GM18873 (cell line): Measurements from ENCODE around the gene ACVRL1.
"Not testable (repeated sequence)": the region's sequence is repeated elsewhere in the genome, so short reads cannot be mapped to it uniquely, and the experiment has no call there.

Experiments
- ATAC-seq: cut with Tn5 transposase; IDR thresholded peaks from one replicate; pipeline ENCODE4 v1.9.1; 2021; ENCODE audit warnings: mild to moderate bottlenecking, moderate library complexity, moderate number of reproducible peaks; ENCODE audit not compliant: unreplicated experiment, low FRiP score

Gene ACVRL1

DNA sequence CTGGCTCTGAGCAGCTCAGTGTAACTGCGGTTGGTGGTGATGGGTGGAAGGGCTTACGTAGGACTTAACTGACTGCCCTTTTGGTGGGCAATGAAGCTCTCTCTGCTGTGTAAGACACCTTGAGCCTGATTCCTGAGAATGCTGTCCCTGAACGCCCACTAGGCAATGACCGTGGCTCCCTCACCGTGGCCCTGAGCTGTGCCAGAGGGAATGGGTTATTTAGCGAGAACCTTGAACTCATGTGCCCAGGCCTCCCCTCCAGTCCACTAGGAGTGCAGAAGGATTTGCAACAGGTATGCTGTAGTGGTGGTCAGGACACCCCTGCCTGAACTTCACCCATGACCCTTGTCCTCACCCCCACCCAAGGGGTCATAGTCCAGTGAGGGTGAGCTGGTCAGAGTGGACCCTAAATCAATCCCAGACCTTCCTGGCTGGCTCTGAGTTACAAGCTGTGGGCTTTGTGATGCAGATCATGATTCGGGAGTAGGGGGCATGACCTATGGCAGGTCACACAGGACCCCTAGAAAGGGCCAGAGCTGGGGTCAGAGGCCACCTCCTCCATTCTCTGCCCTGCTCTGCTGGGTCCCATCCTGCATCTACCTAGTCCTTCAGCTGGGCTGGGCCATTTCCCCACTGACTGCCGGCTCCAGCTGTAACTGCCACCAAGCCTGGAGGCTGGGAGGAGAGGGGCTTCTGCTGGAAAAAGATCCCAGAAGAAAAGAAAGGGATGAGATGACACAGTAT, 33.9 kb upstream of the ACVRL1 start:
- ATAC-seq = no peak

DNA sequence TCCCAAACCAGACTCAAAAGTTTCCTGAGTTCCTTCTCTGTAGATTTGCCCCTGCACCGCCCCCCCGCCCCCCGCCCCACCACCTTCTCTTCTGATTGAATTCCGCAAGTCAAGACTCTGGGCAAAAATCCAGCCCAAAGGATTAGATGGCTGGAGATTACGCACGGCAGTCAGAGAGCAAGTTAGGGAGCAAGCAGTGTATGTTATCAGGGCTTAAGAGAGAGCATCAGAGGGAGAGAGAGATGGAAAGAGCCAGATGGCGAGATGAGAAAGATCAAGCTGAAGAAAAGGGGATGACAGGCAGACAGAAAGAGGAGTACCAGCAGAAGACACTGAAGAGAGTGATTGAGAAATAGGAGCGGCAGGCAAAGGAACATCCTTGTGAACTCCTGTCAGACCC, 33.3 kb upstream of the ACVRL1 start:
- no peak for ATAC-seq

DNA sequence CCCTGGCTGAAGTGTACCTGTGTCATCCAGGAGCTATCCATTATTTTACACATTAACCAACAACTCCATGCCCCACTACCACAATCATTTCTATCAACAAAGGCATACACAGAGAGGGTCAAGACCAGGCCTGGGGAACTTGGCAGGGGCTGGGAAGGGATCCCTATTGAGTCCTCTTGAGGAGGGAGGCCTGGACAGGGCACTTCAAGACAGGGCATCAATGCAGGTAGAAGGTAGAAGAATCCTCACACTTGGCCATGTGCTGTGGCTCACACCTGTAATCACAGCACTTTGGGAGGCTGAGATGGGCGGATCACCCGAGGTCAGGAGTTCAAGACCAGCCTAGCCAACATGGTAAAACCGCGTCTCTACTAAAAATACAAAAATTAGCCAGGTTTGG, 32.8 kb upstream of the ACVRL1 start:
- no peak for ATAC-seq

DNA sequence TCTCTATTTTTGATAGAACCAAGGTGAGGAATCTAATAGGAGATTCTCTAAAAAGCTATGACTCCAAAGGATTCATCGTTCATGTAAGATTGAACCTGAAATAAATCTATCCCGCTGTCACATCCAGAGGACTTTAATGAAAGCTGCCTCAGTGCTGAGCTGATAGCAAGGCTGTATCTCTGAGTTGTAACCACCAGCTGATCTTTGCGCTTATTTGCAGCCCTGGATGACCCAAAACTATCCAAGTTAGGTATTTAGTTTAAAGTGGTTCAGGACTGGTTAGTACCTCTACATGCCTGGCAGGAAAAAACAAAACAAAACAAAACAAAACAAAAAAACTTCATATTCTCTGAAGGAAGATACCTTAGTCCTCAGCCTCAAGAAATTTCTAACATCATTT, 28.2 kb upstream of the ACVRL1 start:
- ATAC-seq = no peak

DNA sequence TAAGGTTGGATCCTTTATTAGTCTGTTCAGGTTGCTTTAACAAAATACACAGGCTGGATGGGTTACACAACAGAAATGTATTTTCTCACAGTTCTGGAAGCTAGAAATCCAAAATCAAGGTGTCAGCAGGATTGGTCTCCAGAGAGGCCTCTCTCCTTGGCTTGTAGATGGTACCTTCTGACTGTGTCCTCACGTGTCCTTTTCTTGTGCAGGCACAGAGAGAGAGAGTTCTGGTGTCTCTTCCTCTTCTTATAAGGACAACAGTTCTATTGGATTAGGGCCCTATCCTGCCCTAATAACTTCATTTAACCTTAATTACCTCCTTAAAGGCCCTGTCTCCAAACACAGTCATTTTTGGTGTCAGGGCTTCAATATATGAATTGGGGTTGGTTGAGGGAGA, 24.0 kb upstream of the ACVRL1 start:
- ATAC-seq = no peak

DNA sequence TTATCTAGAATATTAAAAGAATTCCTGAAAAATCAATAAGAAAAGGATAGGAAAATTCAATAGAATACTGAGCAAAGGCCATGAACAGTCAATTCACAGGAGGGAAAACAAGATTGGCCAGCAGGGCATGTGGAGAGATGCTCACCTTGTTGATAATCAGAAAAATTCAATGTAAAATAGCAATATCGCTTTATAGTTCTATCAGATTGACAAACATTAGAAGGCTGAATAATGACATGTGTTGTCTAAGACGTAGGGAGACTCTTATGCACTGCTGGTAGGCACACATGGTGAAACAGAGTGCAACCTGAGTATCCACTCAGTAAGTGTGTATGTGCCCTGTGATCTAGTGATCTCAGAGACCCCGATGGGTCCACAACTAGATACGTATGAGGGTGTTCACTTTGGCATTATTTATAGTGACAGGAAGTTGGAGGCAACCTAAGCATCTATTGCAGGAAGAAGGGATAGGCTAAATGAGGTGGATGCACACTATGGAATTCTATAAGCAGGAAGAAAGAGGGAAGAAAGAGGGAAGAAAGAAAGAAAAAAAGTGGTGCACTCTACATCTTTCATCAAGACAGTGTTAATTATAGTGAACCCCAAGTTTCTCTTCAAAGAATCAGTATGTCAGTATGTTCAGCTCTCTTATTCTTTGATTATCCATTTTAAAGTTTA, 23.2 kb upstream of the ACVRL1 start:
- ATAC-seq = no peak

DNA sequence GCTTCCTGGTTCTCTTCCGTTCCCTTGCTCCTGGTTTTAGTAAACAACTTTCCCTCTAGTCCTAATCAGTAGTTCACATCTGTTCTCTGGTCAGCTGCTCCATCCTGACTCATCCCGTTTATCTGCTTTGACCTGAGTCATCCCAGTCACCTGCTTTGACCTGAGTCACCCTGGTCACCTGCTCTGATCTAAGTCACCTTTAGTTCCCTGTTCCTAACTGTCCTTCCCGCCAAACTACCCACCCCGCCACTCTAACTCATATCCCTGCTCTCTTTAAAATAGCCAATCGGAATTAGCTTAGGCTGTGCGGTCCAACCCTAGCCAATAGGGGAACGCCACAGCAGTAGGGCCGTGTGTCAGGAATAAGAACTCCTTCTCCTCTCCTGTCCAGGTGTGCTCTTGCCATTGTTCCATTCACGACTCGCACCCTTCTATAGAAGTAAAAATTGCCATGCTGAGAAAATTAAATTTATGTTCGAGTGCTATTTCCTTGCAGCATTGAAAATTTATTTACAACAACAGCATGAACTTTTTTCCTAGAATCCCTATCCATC, 22.6 kb upstream of the ACVRL1 start:
- ATAC-seq = no peak

DNA sequence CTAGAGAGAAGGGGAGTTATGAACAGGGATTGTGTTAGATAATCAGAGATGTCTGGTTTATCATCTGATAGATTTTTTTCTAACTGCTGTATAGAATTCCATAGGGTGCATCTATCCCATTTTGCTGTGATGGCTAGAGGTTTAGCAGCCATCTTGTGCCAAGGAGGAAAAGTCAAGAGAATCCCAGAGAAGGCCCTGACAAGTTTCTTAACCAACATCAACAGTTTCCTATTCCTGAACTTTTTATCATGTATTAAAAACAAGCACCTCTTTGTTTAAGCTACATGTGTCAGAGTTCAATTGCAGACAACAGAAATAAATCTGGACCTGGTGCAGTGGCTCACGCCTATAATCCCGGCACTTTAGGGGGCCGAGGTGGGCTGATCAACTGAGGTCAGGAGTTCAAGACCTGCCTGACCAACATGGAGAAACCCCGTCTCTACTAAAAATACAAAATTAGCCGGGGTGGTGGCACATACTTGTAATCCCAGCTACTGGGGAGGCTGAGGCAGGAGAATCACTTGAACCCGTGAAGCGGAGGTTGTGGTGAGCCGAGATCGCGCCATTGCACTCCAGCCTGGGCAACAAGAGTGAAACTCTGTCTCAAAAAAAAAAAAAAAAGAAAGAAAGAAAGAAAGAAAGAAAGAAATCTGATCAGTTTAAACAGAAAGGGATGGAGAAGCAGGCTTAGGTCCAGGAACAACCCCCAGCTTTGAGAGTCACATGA, 21.8 kb upstream of the ACVRL1 start:
- not testable (repeated sequence) for ATAC-seq

DNA sequence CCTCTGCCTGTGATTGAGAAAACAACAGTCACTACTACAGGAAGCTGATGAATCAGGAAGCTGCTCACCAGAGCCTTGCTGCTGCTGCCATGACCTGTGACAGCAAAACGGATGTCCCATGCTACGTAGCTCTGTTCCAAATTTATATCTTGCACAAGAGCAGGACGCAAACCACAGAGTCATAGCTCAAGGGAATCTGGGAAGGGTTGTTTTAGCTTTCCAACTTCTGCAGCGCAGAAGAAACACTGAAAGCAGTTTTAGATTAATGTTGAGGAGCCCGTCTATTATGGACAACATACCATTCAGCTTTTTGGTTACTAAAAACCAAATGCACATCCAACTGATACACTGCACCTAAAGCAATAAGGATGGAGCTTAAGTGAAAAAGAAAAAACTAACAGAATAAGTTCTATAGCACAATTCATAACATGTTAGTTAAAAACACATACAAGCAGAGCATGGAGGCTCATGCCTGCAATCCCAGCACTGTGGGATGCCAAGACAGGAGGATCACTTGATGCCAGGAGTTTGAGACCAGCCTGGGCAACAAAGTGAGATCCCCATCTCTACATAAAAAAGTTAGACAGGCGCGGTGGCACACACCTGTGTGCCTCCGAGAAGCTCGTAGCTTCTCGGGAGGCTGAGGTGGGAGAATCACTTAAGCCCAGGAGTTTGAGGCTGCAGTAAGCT, 21.1 kb upstream of the ACVRL1 start:
- no peak for ATAC-seq

DNA sequence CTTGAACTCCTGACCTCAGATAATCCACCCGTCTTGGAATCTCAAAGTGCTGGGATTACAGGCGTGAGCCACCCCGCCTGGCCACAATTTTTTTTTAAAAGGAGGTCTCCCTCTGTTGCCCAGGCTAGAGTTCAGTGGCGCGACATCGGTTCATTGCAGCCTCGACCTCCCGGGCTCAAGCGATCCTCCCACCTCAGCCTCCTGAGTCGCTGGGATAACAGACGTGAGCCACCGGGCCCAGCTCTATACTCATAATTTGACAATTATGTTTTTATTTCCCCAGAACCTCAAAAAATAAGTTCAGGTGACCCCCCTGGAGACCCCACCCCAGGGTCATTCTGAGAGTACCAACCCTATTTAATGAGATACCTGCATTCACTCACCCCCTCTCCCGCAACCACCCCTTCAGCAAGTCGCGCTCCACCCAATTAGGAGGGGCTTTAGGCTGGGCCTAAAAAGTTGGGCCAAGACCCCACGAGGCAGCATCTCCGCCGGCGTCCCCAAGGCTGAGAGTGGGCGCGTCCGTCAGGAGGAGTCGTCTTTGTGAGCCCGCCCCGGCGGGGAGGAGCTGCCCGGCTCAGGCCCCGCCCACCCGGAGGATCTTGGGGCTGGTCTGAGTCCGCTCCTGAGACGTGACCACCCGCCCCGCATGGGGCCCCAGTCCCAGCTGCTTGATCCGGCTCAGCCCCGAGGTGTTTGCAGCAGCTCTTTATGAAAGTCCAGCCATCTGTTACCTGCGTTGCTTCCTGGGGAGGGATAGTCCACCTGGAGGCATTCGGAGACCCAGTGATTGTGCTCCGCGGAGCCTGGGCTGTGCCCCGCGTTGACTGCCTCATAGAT, 19.6 kb upstream of the ACVRL1 start, which contains the start of gene ANKRD33:
TSS of gene ANKRD33 (plus strand) at position 628 of the 840 bp plus-strand sequence. CDS start at position 712, 84 bp downstream.
- no peak for ATAC-seq

DNA sequence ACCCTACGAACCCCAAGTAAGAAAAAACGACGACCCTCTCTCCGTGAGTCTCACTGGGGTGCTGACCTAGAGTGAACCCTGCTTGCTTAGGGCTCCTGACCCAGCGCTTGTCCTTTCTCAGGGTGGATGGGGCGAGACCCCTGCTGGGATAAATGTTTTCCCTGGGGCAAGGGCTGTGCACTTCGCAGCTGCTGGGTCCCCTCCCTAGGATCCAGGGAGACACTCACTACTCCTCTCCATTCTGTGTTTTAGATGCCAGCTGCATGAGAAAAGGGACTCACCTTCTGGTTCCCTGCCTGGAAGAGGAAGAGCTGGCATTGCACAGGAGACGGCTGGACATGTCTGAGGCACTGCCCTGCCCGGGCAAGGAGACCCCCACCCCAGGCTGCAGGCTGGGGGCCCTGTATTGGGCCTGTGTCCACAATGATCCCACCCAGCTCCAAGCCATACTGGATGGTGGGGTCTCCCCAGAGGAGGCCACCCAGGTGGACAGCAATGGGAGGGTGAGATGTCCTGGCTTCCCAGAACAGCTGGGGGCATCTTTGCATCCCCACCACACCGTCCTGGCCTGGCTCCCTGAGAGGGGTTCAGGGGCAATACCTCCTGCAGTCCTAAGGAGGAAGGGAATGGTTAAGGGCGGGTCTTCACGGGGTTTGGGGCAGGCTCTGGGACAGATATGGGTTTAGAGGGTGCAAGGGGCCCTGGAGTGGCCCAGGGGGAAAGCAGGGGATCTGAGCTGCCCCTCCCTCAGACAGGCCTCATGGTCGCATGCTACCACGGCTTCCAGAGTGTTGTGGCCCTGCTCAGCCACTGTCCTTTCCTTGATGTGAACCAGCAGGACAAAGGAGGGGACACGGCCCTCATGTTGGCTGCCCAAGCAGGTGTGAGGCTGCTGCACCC, 18.7 kb upstream of the ACVRL1 start:
- no peak for ATAC-seq

DNA sequence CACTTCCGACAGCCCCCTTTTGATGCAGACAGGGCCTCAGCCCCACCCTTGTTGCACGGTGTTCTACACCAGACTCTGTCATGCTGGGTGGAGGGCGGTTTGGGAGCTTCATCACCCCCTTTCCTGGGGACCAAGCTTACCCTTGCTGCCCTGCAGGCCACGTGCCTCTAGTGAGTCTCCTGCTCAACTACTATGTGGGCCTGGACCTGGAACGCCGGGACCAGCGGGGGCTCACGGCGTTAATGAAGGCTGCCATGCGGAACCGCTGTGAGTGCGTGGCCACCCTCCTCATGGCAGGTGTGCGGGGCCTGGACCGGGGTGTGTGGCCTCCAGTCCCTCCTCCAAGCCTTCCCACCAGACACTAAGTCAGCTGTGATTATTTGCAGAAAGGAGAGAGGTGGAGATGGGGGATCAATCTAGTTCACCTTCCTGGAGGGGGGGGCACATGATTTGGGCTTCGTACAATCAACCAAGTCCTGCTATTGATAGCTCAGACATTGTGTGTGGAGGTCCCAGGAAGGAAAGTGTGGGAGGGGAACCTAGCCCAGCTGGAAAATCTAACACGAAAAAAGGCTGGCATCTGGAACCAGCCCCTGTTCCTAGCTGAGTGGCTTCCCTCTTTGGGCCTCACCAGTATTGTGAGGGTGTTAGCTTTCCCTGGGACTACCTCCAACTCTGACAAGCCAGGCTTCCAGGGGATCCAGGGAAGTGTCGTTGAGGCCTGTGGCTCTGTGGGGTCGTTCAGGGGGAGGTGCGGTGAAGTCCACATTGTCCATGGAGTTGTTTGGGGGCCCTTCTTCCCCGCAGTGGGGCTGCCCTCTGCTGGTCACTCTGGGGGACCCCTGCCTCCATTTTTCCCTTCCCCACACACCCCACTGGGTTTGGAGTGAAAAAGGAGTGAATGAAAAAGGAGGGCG, 17.8 kb upstream of the ACVRL1 start:
- no peak for ATAC-seq

DNA sequence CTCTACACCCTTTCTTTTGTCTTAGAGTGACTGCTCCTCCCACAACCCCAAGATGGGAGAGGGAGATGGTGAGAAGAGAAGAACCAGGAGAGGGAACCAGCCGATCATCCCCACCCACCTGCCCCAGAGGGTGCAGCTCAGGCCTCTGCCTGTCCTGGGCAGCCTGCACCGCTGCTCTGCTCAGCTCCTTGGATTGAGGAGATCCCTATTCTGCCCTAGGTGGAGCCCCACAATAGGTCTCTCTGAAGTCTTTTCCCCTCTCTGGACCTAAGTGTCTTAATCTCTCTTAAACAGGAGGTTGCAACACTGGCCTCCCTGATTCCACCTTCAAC, 17.2 kb upstream of the ACVRL1 start:
- no peak for ATAC-seq

DNA sequence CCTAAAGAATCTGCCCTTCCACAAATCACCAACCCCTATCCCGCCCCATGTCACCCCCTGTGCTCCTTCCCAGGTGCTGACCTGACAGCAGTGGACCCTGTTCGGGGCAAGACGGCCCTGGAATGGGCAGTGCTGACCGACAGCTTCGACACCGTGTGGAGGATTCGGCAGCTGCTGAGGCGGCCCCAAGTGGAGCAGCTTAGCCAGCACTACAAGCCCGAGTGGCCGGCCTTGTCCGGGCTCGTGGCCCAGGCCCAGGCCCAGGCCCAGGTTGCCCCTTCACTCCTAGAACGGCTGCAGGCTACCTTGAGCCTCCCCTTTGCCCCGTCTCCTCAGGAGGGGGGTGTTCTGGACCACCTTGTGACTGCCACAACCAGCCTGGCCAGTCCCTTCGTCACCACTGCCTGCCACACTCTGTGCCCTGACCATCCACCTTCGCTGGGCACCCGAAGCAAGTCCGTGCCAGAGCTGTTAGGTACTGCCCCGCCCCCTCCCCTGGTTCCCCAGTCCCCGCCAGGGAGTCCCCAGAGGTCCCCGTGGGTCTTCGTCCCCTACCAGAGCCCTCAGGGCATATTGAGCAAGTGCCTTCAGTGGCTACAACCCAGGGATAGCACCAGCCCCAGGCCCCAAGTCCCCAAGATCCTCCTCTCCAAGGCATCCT, 16.7 kb upstream of the ACVRL1 start:
- no peak for ATAC-seq

DNA sequence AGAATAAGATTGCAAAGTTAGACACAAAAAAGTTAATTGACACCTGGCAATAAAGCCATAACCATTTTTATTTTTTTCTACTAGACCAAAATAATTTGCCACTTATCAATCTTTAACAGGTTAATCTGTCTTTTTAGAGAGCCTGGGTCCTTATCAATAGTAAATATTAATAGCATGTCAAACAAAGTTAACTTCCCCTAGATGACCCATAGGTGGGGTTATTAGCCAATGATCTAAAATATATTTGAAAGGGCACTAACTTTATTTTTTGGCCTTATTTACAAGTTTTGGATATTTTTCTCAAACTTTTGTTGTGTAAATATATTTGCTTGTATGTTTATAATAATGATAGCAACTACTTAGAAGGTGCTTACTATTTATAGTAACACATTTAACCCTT, 15.5 kb upstream of the ACVRL1 start:
- no peak for ATAC-seq

DNA sequence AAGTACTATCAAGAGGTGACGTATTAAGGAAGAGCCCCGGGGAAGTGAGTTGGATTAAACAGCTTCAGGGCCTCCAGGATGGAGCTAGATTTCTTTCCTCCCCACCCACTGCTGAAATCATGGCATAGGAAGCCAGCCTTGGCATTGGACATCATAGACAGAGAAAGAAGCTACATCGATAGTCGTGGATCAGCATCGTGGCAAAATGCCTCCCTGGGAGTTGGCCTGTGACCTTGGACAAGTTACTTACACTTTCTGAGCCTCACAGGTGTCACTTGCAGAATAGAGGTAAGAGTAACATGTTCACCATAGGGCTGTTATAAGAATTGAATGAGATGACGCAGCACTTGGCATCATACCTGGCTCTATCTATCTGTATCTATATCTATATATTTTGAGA, 13.5 kb upstream of the ACVRL1 start:
- ATAC-seq = no peak

DNA sequence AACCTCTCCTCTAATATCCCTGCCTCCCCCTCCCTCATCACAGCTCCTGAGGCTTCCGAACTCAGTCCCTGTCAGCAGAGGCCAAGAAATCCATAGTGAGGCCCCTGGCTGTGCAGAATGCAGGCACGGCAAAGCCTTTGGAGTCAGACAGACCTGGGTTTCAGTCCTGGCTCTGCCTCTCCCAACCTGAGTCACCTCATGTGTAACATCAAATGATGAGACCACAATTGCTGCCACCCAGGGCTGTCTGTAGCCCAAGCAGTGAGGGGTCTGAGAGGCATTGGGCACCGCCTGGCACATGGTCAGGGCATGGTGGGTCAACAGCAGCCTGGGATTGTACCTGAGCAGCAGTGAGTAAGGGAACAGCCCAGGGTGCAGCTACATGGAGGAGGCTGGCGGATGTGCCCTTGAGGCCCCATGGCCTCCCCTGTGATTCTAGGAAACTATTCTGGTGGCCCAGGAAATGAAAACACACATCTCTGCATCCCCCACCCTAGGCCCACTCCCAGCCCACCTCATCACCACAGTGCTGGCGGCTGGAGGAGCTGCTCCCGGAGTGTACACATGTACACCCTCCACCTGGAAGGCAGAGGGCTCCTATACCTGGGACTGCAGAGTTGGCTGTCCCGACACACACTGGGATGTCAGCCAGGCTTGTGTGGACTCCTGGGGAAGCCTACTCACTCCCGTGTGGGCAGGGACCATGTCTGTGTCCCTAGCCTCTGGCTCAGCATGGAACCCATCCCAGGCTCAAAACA, 11.7 kb upstream of the ACVRL1 start:
- no peak for ATAC-seq
